ENCODE measurements around the gene KPTN.

KPTN gene

GRCh38 chr19:47432091-47432490 is 51.9 kb downstream of the KPTN start:
- DNase-seq, result no peak

GRCh38 chr19:47430041-47430802 is 53.8 kb downstream of the KPTN start:
- no peak for DNase-seq

GRCh38 chr19:47429140-47429793 is 54.8 kb downstream of the KPTN start:
- DNase-seq, result no peak

GRCh38 chr19:47428177-47428894 is 55.7 kb downstream of the KPTN start:
- peak; percentile 66 for DNase-seq

- DNase-seq, result peak; percentile 49
Measured at GRCh38 chr19:47427241-47428176, 56.5 kb downstream of the KPTN start.
